ENCODE data around the gene CMTM7. TPM values are rescaled to one million over a fixed set of nuclear protein-coding genes. Genes with fewer than 3 reads are reported as not detected.
A peak's percentile ranks its signal among the peaks of the same experiment; 100 is the strongest.

The CMTM7 gene
- total and polyA plus RNA-seq, 2 of the 13 experiments (the other 11 are each of a cell fraction or from before 2014, with no cell fraction given): 20.9 to 21.4 TPM

- TF ChIP-seq ZNF597 (CRISPR knock-in tag; IDR thresholded peaks at IDR 0.05) (no peak), SP2 (CRISPR knock-in tag; IDR thresholded peaks at IDR 0.05) (no peak), TAF15 (IDR thresholded peaks at IDR 0.05; ENCODE audit: low read depth, low read length, poor library complexity, severe bottlenecking) (no peak), MAFK (conservative IDR thresholded peaks at IDR 0.05 in 1 of 2, IDR thresholded peaks at IDR 0.05 in 1 of 2; ENCODE audit: low read length in 2 of 2) (no peak), ZNF275 (CRISPR knock-in tag; IDR thresholded peaks at IDR 0.05; ENCODE audit: borderline replicate concordance) (no peak), ZNF639 (CRISPR knock-in tag; conservative IDR thresholded peaks at IDR 0.05) (0 out of 2 replicates have a peak, but pooled peaks have one; percentile 31), TFDP2 (CRISPR knock-in tag; IDR thresholded peaks at IDR 0.05) (peak; percentile 46), PRDM10 (CRISPR knock-in tag; IDR thresholded peaks at IDR 0.05; ENCODE audit: low read depth) (no peak), TRIM22 (IDR thresholded peaks at IDR 0.05) (no peak)
Measured at GRCh38 chr3:32391643-32392535, at the start of gene CMTM7 (continued).
